OCI-LY1 (cell line): ENCODE measurements around the gene MPO.

ENCODE experiments used
- EZH2 ChIP-seq: fragments of 200-600 bp; sonication (generic), shearing (Covaris generic); IDR thresholded peaks from 2 replicates; pipeline ENCODE4 v1.8.0; 2017; ENCODE audit warnings: borderline replicate concordance, mixed run types, mild to moderate bottlenecking, antibody characterized with exemption, low read length, moderate library complexity, mixed read lengths
- TF ChIP-seq, protein P1 (sequence below): fragments of 200-600 bp; sonication (generic), shearing (Covaris generic); IDR thresholded peaks from 2 replicates; pipeline ENCODE4 v1.5.1; 2017; ENCODE audit warnings: mild to moderate bottlenecking, antibody characterized with exemption, low read length, moderate library complexity, mixed read lengths

DNA sequence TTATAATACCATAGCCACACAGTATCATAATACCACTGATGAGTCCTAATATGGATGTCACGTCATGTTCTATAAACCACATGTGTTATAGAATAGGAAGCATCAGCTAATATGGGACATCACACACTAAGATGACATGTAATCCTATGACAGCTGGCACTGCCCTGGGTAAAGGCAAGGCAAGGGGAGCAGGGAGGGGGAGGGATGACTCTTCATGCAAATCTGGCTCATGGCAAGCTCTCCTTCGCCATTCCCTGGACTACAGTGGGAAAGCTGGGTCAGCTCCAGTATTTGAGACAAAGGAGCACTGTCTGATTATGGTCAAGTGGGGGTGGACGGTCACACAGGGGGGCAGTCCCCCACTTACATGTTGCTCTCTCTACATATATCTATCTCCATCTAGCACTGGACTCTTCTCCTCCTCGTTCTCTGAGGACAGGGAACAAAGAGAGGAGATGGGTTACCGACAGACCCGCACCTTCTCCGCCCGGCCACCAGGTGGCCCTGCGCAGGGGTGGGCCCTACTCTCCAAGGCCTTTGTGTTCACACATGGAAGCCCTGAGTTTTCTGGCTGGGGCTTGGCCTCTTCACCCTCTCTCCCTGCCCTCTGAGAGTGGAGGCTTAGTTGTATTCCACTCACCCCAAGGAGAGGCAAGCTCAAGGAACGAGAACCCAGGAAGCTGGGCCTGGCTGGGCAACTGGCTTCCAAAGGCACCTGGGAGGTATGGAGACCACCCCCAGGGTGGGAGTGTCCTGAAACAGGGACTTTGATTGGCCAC lies 23.4 kb upstream of the MPO start:
- TF ChIP-seq, protein P1, sequence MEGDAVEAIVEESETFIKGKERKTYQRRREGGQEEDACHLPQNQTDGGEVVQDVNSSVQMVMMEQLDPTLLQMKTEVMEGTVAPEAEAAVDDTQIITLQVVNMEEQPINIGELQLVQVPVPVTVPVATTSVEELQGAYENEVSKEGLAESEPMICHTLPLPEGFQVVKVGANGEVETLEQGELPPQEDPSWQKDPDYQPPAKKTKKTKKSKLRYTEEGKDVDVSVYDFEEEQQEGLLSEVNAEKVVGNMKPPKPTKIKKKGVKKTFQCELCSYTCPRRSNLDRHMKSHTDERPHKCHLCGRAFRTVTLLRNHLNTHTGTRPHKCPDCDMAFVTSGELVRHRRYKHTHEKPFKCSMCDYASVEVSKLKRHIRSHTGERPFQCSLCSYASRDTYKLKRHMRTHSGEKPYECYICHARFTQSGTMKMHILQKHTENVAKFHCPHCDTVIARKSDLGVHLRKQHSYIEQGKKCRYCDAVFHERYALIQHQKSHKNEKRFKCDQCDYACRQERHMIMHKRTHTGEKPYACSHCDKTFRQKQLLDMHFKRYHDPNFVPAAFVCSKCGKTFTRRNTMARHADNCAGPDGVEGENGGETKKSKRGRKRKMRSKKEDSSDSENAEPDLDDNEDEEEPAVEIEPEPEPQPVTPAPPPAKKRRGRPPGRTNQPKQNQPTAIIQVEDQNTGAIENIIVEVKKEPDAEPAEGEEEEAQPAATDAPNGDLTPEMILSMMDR: peak; percentile 89
- TF ChIP-seq EZH2: no peak
